ENCODE measurements around the gene ZNF267.
"Not testable (repeated sequence)": the region's sequence is repeated elsewhere in the genome, so short reads cannot be mapped to it uniquely, and the experiment has no call there.

ZNF267 gene

DNA sequence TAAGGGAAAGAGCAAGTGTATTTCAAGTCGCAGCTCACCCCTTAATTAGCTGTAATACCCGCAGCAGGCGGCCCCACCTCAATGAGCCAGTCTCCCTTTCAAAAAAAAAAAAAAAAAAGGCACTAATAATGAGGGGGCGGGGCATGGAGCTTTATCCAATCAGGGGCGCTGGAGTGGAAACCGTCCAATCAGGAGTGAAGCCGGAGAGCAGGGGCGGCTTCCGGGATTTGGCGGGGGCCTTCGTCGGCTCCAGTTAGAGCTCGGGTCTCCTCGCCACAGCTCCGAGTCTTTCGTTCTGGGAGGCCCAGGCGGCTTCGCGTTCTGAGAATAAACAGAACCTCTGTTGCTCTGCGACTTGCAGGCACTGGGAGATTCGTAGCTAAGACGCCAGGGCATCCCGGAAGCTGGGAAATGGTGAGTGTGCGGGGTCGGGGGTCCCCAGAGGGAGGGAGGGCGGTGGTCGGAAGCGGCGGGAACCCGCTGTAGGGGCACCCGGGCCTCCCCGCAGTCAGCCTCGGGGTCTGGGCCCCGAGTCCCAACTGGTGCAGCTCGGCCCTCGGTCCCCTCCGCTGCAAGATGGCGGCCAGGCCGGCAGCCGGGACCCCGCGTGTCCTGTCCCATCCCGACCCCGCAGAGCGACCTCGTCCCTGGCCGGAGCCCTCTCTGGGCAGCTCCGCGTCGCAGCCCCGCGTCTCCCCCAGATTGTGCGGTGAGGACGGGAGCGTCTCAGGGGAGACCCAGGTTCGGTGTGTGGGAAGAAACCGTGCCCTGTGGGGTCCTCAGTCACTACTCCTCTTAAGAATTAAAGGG, at the start of gene ZNF267:
TSS of gene ZNF267 (plus strand) at position 252 of the 810 bp plus-strand sequence. CDS start at position 412, 160 bp downstream.
- DNase-seq (ENCODE audit: low spot score) = peak; percentile 98

DNA sequence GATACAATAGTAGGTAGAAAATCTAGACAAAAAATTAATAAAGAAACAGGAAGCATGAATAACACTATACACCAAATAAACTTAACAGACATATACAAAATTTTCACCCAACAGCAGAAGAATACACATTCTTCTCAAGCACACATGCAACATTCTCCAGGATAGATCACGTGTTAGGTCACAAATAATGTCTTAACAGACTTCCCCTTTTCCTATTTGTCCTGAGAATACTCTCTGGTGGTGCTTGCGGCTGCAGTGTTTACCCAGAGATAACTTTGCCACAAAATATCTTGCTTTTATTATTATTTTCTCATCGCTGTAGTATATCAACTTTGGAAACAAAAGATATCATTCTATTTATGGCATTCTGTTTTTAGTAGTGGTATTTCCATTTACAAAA, 40.6 kb upstream of the ZNF267 start:
- no peak for DNase-seq (ENCODE audit: low spot score)

DNA sequence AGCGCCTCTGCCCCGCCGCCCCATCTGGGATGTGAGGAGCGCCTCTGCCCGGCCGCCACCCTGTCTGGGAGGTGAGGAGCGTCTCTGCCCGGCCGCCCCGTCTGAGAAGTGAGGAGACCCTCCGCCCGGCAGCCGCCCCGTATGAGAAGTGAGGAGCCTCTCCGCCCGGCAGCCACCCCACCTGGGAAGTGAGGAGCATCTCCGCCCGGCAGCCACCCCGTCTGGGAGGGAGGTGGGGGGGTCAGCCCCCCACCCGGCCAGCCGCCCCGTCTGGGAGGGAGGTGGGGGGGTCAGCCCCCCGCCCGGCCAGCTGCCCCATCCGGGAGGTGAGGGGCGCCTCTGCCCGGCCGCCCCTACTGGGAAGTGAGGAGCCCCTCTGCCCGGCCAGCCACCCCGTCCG, 37.2 kb upstream of the ZNF267 start:
- DNase-seq (ENCODE audit: low spot score) = not testable (repeated sequence)

DNA sequence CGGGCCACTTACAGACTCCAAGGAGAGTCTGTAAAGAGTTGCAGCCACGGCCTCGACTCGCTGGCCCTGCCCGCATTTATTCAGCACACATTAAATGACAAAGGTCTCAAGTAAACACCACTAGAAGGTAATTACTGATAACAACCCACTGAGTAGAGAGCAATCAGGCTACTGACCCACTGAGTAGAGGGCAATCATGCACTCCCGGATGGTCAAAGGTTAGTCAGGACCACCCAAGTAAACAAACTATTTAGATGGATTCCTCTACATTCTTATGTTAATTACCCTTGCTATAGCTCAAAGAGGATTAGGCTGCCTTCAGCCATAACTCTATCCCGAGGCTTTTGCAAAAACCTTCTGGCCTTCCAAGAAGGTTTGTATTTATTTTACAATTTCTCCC, 30.7 kb upstream of the ZNF267 start:
- DNase-seq (ENCODE audit: low spot score) = no peak

DNA sequence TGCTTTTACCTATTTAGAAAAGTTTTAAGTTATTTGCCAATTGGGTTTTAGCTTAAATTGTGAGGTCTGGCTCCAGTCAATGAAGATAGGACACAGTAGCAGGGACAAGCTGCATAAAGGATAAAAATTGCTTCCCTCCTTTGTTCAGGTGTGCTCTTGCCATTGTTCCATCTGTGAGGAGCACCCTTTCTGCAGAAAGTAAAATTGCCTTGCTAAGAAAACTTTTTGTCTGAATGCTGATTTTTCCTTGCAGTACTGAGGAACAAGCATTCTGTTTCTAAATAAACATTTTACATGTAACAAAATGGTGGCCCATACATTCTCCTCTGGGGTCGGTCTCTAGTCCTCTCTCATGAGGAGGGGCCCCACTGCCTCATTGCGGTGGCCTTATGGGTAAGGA, 25.0 kb upstream of the ZNF267 start:
- not testable (repeated sequence) for DNase-seq (ENCODE audit: low spot score)

DNA sequence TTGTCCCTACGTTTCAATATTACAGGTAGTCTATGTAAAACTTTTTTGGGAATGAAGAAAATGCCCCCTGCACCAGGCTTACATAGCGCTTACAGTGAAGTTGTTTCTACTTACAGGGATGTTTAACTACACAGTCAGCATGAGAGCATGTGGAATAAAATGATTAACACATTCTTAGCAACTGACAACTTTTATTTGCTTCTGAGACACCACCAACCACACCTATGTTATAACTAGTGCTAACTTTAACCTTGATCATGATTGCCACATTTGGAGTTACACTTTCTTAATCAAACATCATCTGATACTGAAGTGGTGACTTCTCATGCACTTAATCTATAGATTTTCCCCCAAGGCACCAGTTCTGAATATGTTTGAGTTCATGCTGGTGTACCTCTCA, 20.3 kb upstream of the ZNF267 start:
- DNase-seq (ENCODE audit: low spot score) = no peak

DNA sequence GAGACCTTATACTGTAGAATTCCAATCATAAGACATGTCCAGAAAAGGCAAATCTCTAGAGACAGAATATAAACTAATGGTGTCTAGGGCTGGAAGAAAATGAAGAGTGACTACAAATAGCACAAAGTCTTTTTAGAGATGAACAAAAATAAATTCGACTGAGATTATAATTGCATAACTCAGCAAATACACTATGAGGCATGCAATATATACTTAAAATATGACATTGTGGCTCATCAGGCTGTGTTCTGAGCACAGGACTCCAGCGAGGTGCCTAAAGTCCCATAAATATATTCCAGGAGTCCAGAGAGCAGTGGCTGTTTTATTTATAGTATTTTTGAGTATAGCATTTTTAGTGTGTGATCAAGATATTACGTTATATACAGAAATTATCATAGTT, 13.1 kb upstream of the ZNF267 start:
- no peak for DNase-seq (ENCODE audit: low spot score)

DNA sequence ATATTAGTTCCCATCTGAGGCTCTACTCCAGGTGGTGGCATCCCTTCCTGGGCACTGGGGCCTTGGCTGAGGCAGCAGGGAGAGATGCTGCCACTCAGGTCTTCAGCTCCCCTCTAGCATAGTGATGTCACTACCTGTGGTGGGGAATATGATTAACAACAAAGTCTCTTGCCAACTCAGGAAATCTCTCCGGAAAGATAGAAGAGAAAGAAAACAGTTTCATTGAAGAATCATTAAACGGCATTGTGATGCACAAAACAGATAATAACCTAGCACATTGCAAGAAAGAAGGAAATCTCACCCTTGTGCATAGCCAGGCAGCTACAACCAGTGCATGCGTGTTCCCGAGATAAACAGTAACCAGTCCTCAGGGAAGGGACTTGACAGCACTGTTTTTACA, 12.2 kb upstream of the ZNF267 start:
- peak; percentile 42 for DNase-seq (ENCODE audit: low spot score)

DNA sequence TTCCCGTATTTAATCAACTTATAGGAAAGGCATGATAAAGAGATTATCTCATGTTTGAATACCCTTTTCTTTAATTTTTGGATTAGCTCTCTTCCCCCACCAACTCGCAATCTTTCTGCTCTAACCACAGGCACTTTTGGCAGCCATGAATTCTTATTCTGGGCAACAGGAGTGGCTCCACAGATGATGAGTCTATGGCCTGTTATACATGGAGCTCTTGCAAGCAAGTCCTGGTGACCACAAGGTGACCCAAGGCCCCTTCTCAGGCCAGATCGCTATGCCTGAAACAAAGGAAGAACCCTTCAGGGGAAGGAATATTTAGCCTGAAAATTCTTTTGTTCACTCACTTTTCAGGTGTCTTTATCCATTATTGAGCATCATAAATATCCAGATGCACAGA, 10.8 kb upstream of the ZNF267 start:
- no peak for DNase-seq (ENCODE audit: low spot score)

DNA sequence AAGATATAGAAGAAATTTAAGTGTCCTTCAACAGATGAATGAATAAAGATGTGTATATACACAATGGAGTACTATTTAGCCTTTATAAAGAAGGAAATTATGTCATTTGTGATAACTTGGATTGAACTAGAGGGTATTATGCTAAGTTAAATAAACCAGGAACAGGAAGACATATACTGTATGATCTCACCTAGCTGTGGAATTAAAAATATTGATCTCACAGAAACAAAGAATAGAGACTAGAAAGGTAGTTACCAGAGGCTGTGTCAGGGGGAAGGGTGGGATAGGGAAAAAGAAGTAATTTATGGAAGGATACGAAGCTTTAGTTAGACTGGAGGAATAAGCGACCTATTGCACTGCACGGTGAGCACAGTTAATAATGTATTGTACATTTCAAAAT, 5.4 kb upstream of the ZNF267 start:
- DNase-seq (ENCODE audit: low spot score) = no peak

DNA sequence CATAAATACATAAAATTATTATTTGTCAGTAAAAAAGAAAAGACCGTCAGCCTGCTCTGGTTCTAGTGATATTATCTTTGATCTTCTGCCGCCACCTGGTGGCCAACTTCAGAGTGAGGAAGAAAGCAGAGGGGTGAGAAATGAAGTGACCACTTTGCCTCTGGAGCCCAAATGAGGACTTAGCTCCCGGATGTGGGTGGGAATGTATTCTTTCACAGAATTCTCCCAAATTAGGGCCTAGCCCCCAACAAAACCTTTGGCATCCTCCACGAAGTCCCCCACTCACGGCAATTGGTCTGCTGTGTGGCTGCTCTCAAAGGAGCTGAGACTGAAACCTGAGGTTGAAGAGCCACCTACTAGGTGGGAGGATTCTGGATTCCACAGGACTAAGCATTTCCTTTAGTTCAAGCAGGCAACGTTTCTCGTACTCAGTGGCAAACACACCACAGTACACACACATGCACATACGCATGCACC, 4.9 kb upstream of the ZNF267 start:
- peak; percentile 87 for DNase-seq (ENCODE audit: low spot score)

DNA sequence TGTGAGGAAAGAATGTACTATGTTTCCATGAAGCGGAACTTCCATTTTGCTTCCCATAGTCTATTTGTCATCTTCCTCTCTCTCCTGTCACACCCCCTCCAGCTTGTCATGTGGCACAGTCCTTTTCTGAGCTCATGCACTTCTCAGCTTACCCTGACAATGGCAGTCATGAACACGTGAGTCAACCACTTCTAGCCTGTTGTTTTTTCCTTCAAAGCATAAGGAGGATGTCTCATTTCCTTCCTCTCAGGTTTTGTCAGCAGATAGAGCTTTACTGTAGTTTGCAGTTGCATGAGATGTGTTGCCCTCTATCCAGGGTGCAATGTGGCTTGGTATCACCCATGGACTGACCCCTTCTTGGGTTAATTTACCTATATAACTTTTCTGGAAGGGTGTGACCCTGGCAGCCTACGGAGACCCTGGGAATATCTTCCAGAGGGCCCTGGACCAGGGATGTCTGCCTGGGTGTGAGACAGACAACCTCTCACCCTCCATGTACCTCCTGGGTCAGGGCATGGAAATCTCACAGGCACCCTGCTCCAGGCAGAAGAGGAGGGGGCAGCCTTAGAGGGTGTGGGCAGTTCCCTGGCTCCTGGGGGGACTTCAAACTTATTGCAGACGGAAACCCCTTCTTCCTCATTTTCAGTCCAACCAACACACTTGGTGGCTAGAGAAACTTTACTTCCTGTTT, 4.0 kb upstream of the ZNF267 start:
- peak; percentile 92 for DNase-seq (ENCODE audit: low spot score)

DNA sequence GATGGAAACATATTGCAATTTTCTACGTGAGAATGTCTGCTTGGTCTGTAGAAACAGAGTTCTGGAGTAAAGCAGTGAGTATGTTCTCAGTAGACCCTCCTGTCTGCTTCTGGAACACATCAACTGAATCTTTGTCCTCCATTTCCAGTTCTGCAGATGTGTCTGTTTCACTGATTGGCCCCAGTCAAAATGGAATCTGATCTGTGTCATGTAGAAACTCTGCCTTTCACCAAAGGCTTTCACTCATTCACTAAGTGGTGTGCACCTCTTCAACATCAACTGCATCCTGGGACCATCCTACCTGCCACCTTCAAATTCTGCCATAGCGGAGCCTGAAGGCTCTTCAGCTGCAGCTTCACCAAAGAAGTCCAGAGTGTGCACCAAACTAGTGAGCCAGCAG, 2.8 kb upstream of the ZNF267 start:
- DNase-seq (ENCODE audit: low spot score) = no peak

DNA sequence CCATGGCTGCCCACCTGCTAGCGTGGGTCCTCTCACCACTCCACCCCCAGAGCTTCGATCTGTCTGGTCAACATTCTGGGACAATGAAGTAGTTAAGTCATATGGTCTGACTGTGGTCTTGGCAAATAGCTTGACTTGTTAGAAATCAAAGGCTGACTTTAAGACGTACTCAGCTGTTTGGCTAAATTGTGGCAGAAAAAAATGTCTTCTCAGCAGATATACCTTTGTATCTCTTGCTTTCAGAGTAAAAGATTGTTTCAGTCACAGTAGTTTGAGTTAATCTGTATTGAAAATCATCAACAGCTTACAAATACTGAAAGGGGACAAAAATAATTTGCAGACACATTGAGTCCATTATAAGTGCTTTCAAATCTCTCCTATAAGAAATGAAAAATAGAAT, 2.1 kb upstream of the ZNF267 start:
- DNase-seq (ENCODE audit: low spot score) = no peak

DNA sequence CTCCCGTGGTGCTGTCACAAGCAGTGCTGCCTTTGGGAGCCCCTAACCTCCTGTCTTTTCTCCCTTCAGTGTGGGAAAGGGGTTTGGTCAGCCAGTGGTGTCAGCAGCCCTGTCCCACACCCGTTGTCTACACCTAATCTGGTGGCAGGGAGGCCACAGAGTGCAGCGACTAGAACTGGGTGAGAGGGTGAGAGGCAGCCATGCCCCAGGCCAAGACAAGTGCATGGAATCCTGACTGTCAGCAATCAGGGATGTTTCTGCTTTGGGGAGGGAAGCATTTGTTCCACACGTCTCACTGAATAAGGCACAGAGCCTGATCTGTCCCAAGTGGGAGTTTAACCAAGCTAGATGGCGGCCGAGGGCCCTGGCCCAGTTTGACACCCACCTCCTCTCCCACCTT, 1.4 kb upstream of the ZNF267 start:
- DNase-seq (ENCODE audit: low spot score) = no peak

DNA sequence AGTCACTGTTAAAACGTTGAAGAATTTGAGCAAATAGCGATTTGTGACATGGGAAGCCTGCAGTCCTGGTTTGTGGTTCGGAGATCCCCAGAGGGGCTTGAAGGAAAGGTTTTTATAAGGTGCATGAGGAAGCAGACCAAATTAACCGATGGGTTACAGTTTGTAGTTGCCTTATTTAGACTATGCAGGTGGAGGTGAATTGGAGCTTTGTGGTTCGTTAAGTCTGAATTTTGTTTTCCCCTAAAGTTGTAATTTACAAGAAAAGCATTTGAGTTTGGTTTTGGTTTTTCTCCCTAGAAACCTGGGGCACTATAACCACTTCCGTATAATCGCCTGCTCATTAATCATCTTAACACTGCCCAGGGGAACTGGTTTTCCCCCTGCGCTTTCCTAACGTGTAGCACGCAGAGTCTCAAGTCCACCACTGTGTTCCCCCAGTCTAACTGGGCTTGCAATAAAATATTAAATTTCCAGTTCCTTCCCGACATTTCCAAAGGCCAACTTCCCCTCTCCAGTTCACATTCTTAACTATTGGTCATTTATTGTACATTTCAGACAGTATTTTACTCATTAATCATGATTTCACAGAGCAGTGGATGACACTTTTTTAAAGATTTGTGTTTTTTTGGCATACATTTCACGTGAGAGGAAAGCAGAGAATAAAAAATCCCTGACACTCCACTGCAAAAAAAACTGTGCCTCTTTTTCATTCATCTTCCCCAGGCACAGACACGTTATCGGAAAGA, 932 bp downstream of the ZNF267 start:
- DNase-seq (ENCODE audit: low spot score) = peak; percentile 84

DNA sequence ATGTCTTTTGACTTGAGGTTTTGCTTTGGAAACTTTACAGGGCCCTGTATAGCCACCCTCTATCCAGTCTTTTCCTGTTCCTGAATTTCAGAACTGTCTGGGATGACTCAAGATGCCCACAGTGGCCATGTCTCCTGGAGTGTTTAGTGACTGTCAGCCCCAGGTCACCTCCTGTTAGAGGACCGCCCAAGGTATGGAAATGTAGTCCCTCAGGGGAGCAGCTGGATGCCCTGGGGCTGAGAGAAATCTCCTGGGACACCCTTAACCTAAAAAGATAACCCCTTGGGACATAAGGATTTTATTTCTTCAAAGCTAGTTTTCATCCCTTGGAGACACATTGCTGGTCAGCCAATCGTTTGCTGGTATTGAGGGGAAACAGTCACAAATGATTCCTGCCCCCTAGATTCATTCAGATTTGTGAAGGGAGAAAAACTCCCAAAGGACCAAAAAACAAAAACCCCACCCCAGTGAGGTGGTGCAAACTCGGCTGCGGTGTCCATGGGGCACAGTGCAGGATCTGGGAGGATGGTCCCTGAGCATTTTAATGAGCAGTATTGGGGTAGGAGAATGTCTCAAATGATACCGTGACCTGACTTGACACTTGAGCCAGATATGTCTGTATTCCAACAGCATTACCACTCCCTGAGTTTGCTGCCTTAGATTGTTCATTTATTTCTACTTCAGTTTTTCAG, 1.7 kb downstream of the ZNF267 start:
- DNase-seq (ENCODE audit: low spot score) = no peak

DNA sequence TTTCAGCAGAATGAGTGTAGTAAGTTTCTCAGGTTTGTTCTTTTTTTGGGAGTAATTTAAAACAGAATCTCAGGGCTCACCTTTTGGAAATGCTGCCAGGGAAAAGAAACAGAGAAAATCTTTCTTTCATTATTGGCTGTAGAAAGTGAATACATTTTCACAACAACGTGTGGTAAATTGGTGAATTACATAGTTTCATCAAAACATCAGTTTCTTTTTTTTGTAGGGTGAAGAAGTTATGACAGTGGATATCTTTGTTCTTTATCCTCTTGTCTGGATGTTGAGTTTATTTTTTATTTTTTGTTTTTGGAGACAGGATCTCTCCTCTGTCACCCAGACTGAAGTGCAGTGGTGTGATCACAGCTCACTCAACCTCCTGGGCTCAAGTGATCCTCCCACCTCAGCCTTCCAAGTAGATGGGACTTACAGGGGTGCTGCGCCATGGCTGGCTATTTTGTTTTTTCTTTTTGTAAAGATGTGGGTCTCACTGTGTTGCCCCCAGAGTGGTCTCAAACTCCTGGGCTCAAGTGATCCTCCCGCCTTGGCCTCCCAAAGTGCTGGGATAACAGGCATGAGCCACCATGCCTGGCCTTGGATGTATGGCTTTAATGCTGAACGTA, 2.4 kb downstream of the ZNF267 start:
- DNase-seq (ENCODE audit: low spot score) = peak; percentile 27

DNA sequence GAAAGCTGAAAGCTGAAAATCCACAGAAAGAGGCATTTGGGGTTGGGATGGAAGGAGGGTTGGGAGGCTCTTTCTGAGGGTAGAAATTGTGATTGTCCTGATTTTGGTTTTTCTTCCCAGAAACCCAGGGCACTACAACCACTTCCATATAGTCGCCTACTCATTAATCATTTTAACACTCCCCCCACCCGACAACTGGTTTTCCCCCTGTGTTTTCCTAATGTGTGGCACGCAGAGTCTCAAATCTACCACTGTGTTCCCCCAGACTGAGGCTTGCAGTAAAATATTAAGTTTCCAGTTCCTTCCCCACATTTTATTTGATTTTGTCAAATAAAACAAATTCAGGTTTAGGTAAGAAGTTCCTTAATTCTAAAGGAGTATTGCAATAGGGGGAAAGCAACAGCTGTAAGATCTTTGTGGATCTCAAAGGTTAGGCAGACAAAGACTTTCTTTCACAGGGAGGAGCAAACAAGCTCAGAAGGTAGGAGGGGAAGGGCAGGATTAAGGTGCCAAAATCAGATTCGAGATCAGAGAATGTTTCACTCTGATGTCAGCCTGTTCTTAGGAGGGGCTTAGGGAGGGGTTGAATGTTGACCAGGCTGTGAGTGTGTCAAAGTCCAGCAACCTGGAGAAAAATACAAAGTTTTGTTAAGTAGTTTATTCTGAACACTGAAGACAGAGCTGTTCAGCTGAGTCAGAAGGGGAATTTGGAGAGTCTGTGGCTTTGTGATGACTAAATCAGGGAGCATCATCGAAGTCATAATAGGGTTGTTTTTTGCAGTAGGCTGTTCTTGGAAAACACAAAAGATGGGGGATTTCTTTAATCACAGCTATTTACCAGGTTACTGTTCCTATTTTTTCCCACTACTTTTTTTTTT, 3.6 kb downstream of the ZNF267 start:
- peak; percentile 92 for DNase-seq (ENCODE audit: low spot score)

DNA sequence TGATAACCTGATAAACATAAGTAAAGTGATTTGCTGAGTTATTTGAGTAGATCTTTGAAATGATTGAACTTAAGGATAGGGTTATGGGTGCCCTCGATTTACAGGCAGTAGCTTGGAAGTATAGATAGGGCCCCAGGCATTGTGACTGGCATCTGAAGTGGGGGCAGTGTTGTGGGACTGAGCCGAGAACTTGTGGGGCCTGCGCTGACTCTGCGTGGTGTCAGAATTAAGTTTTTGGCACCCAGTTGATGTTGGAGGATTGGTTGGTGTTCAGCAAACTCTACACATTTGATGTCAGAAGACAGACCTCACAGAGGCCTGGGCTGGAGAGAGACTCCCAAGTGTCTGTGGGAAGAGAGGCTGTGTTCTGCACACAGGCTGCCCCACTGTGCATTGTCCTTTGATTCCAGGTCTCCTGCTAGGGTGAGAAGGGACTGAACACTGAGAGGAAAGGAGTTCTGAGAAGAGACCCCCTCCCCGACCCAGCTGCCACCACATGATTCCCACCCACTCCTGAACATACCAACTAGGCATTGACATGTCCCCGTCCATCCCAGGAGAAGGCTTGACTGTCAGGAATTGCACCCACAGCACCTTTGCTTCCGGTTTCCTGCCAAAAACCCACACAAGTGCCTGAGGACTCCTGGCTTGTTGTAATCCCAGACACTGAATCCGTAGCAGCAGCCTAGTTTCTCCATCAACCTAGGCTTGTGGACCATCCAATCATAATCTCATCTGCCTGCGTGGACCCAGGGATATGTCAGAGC, 4.5 kb downstream of the ZNF267 start:
- no peak for DNase-seq (ENCODE audit: low spot score)

All from CD4-positive, alpha-beta T cell treated with Interleukin-2 at 100 ng/mL for 4 hours (primary cell).